BE2C (cell line): ENCODE data around the gene ASMT. TPM values are rescaled to one million over a fixed set of nuclear protein-coding genes. Genes with fewer than 3 reads are reported as not detected.
A peak's percentile ranks its signal among the peaks of the same experiment; 100 is the strongest.
"Not testable (repeated sequence)": the region's sequence is repeated elsewhere in the genome, so short reads cannot be mapped to it uniquely, and the experiment has no call there.

ENCODE experiments used
- DNase-seq: peaks from one replicate; pipeline ENCODE4 v3.0.0-alpha.2; 2020
- H3K27me3 ChIP-seq: fragments of 250-450 bp; sonication (Bioruptor Pico); 2 replicates; pipeline ENCODE4 v1.5.1; 2020; ENCODE audit warnings: mild to moderate bottlenecking
- H3K36me3 ChIP-seq: fragments of 250-450 bp; sonication (Bioruptor Pico); 2 replicates; pipeline ENCODE4 v1.5.1; 2020; ENCODE audit warnings: mild to moderate bottlenecking
- H3K4me1 ChIP-seq: fragments of 250-450 bp; sonication (Bioruptor Pico); 2 replicates; pipeline ENCODE4 v1.5.1; 2020
- H3K4me3 ChIP-seq: 2 replicates; pipeline ENCODE4 v1.5.1; 2011; ENCODE audit warnings: low read depth, low read length
- H3K9me3 ChIP-seq: fragments of 250-450 bp; sonication (Bioruptor Pico); 2 replicates; pipeline ENCODE4 v1.5.1; 2020
- polyA plus RNA-seq: library from polyadenylated mRNA; unstranded; fragments of >200 nt; gene quantifications from one replicate; pipeline ENCODE4 v1.2.1, GENCODE V29; 2012; ENCODE audit warnings: low read depth, missing spikeins; ENCODE audit not compliant: insufficient read length, insufficient read depth
- TF ChIP-seq, protein P1 (sequence below): IDR thresholded peaks from 2 replicates; pipeline ENCODE4 v1.5.1; 2012; ENCODE audit warnings: mild to moderate bottlenecking, low read depth, low read length

Gene ASMT, protein sequence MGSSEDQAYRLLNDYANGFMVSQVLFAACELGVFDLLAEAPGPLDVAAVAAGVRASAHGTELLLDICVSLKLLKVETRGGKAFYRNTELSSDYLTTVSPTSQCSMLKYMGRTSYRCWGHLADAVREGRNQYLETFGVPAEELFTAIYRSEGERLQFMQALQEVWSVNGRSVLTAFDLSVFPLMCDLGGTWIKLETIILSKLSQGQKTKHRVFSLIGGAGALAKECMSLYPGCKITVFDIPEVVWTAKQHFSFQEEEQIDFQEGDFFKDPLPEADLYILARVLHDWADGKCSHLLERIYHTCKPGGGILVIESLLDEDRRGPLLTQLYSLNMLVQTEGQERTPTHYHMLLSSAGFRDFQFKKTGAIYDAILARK
- not detected for polyA plus RNA-seq

DNA sequence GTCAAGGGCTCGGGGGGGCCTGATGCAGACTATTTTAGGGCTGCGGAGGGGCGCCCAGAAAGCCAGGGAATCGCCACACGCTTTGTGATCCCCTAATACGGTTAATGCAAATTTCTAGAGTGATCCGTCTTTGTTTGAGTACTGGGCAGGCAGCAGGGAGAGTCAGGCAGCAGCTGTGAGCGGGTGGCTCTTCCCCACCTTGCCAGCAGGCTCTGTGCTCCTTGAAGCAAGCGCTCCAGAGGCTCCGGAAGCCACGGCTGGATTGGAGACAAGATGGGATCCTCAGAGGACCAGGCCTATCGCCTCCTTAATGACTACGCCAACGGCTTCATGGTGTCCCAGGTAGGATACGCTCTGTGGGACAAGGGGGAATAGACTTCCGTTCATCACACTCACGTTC is at the start of gene ASMT:
TSS of gene ASMT (plus strand) at position 133 of the 400 bp plus-strand sequence. CDS start at position 274, 141 bp downstream.
- no peak within 1 kb of the TSS for H3K4me3 ChIP-seq
- TF ChIP-seq, protein P1, sequence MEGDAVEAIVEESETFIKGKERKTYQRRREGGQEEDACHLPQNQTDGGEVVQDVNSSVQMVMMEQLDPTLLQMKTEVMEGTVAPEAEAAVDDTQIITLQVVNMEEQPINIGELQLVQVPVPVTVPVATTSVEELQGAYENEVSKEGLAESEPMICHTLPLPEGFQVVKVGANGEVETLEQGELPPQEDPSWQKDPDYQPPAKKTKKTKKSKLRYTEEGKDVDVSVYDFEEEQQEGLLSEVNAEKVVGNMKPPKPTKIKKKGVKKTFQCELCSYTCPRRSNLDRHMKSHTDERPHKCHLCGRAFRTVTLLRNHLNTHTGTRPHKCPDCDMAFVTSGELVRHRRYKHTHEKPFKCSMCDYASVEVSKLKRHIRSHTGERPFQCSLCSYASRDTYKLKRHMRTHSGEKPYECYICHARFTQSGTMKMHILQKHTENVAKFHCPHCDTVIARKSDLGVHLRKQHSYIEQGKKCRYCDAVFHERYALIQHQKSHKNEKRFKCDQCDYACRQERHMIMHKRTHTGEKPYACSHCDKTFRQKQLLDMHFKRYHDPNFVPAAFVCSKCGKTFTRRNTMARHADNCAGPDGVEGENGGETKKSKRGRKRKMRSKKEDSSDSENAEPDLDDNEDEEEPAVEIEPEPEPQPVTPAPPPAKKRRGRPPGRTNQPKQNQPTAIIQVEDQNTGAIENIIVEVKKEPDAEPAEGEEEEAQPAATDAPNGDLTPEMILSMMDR = no peak
- DNase-seq = no peak
- H3K4me1 ChIP-seq = no peaks in the 10 kb centered on the region
- H3K27me3 ChIP-seq = no peaks in the 10 kb centered on the region
- H3K36me3 ChIP-seq = no peaks in the 10 kb centered on the region
- H3K9me3 ChIP-seq = no peaks in the 10 kb centered on the region

DNA sequence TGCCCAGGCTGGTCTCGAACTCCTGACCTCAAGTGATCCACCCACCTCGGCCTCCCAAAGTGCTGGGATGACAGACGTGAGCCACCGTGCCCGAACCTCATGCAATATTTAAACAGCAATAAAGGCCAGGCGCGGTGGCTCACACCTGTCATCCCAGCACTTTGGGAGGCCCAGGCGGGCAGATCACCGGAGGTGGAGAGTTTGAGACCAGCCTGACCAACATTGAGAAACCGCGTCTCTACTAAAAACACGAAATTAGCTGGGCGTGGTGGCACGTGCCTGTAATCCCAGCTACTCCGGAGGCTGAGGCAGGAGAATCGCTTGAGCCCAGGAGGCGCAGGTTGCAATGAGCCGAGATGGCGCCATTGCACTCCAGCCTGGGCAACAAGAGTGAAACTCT is 40.7 kb upstream of the ASMT start:
- H3K36me3 ChIP-seq, H3K4me1 ChIP-seq, H3K27me3 ChIP-seq, H3K9me3 ChIP-seq, H3K4me3 ChIP-seq, DNase-seq: not testable (repeated sequence)

DNA sequence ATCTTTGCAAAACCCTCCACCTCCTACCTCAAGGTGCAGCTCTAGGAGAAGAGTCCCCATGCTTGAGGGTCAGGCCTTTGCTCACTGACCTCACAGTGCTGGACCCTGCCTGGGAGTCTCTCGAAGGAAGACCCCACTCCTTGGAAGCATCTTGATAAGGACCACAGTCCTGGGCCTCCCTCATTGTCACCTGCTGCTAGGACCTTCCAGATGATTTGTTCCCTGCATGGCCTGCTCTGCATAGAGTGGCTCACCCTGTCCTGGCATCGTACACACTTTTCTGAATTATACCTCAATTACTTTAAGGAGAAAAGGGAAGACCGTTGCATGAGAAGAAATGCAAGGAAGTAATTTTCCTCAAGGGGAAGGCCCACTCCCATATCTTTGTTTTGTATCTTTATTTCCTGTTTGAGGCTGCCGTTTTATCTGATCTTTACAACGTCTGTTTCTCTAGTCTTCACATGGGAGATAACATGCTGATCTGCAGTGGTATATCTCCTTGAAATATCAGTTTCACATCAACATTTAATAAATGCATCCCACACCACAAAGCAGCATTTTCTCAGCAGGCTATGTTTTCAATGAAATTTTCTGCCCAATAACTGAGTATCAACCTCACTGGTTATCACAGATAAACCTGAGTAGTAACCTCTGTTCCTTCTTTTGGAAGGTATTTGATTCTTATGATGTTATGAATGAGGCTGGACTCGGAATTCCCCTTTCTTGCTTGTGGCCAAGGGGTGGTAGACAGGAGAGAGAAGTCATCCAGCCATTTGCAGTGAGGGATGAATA is 38.5 kb upstream of the ASMT start:
- H3K9me3 ChIP-seq = no peaks in the 10 kb centered on the region
- H3K36me3 ChIP-seq = no peaks in the 10 kb centered on the region
- DNase-seq = no peak
- H3K4me3 ChIP-seq = no peak overlapping the region
- H3K4me1 ChIP-seq = no peaks in the 10 kb centered on the region
- no peaks in the 10 kb centered on the region for H3K27me3 ChIP-seq
- TF ChIP-seq, protein P1 = no peak

DNA sequence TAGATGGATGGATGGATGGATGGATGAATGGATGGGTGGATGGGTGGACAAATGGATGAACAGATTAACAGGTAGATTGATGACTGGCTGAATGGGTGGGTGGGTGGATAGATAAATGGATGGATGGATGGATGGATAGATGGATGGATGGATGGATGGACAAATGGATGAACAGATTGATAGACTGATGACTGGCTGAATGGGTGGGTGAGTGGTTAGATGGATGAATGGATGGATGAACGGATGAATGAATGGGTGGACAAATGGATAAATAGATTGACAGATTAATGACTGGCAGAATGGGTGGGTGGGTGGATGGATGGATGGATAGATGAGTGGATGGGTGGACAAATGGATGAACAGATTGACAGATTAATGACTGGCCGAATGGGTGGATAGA is 37.0 kb upstream of the ASMT start:
- no peak for DNase-seq
- H3K36me3 ChIP-seq = no peaks in the 10 kb centered on the region
- no peak overlapping the region for H3K4me3 ChIP-seq
- no peaks in the 10 kb centered on the region for H3K4me1 ChIP-seq
- TF ChIP-seq, protein P1 = no peak
- H3K9me3 ChIP-seq = no peaks in the 10 kb centered on the region
- H3K27me3 ChIP-seq = no peaks in the 10 kb centered on the region

DNA sequence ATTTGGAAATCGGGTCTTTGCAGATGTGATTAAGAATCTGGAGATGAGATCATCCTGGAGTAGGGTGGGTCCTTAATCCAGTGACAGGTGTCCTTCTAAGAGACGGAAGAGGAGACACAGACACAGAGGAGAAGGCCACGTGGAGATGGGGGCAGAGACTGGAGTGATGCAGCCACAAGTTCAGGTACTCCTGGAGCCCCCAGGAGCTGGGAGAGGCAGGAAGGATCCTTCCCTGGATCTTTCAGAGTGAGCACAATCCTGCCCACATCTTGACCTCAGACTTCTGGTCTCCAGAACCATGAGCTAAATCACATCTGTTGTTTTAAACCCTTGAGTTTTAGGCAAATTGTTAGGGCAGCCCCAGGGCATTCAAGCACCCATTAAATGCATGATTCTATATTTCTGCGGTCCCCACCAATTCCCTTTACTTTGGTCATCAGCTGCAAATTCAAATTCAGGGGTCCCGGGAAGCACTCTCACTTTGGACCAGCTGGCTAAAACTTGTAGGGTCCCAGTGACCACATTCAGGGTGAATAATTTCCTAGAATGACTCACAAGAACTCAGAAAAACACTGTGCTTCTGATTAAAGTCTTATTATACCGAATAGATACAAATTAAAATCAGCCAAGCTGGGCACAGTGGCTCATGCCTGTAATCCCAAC is 36.2 kb upstream of the ASMT start:
- Histone ChIP-seq H3K9me3 (no peaks in the 10 kb centered on the region), H3K4me3 (no peak overlapping the region), H3K4me1 (no peaks in the 10 kb centered on the region), H3K36me3 (no peaks in the 10 kb centered on the region), H3K27me3 (no peaks in the 10 kb centered on the region)
- TF ChIP-seq, protein P1 = no peak
- no peak for DNase-seq

DNA sequence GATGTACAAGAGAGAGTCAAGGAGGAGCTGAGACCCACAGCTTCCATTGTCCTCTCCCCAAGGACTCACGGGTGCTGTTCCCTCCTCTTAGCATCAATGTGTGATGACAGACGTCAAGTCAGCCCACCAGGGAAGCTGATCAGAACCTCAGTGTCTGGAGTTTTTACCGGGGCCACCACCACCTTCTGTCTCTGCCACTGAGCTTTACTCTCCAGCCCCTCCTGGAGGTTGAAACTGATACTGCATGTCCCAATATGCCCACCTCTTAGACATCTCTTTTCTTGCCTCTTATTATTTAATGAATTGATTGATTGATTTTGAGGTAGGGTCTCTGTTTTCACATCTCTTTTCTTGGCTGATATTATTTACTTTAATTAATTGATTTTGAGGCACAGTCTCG is 33.7 kb upstream of the ASMT start:
- TF ChIP-seq, protein P1 = peak; percentile 60
- no peaks in the 10 kb centered on the region for H3K4me1 ChIP-seq
- no peaks in the 10 kb centered on the region for H3K9me3 ChIP-seq
- no peaks in the 10 kb centered on the region for H3K27me3 ChIP-seq
- no peaks in the 10 kb centered on the region for H3K36me3 ChIP-seq
- DNase-seq = peak; percentile 39
- H3K4me3 ChIP-seq = no peak overlapping the region
